Amniotic stem cell (primary cell): ENCODE data around the gene SMPDL3B.

Source experiments
- DNase-seq: peaks from one replicate; lab custom pipeline; 2025; lab: John Stamatoyannopoulos, UW

The SMPDL3B gene

DNA sequence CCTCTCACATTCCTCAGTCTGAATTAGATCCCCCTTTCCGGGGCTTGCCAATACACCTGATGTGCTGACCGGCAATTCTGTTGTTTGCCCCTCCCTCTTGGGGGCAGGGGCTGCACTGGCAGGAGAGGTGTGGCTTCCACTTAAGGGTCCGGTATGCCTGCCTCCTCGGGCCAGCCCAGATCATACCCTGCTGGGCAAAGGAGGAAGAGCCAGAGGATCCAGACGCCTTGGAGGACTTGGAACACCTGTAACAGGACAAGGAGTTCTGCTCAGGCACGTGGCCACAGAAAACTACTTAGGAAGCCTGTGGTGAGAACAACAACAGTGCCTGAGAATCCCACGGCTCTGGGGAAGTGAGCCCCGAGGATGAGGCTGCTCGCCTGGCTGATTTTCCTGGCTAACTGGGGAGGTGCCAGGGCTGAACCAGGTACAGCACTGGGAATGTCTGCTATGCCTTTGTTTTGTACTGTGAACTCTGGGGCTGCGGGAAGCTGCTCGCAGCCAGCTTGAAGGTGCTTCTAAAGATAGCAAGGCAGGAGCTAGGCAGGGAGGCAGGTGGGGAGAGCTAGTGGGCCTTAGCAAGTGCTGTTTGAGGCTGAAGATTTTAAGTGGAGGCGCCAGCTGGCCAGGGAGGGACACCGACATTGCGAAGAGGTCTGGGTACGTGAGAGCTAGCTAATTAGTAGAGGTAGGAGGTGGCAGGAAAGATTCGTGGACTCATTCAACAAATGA is at the start of gene SMPDL3B:
TSS of gene SMPDL3B (plus strand) at position 183 of the 732 bp plus-strand sequence. CDS start at position 367, 184 bp downstream.
- DNase-seq, result no peak

GRCh38 chr1:27885114-27885528 is 49.7 kb upstream of the SMPDL3B start:
- DNase-seq, result no peak

- DNase-seq, result no peak
These were observed 49.0 kb upstream of the SMPDL3B start for GRCh38 chr1:27885621-27886352.

DNA sequence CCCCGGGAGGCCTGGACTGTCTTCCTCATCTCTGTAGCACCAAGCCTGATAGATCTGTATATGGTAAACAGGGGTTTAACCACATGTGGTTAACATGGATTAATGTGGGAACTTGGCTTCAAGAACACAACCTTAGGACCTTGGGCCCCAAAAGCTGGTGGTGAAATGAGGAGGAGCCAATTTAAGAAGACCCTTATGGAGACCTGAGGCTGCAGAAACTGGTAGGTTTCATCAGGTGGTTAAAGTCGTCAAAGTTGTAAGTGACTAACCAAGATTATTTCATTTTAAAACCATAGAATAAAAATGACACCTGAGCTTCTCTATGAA is 48.5 kb upstream of the SMPDL3B start:
- no peak for DNase-seq

- no peak for DNase-seq
These were observed 48.1 kb upstream of the SMPDL3B start for GRCh38 chr1:27886744-27887143.

DNA sequence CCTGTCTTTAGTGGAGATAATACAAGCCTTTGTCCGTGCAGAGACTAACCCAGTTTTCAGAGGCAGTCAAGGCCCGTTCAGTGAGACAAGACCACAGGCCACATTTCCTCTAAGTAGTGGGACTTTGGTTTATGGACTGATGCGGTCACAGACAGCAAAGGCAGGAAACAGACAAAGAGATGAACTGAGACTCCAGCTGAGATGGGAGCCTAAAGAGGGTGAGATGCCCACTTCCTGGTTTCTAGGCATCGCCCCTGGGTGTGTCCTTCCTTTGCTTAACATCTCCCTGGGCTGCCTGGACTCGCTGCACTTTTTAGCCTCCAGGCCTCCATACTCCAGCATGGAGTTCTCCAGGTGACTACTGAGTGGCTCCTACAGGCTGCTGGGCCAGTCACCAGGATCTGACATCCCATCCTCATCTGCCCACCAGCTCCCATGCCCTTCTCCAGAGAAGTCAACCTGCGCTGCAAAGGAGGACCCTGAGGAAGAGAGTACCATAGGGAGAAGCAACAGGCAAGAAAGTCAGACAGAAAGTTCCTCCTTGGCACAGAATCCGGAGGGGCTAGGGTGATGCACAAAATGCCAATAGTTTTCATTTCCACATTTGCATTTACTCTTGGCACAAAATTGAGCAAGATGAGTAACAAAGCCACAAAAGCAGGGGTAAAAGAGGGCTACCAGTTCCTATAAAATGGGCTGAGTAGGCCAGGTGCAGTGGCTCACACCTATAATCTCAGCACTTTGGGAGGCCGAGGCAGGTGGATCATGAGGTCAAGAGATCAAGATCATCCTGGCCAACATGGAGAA is 47.4 kb upstream of the SMPDL3B start:
- no peak for DNase-seq

- DNase-seq, result no peak
These were observed 45.3 kb upstream of the SMPDL3B start for GRCh38 chr1:27889506-27889905.

- DNase-seq, result no peak
These were observed 43.5 kb upstream of the SMPDL3B start for GRCh38 chr1:27891196-27891889.

GRCh38 chr1:27894521-27894920 is 40.3 kb upstream of the SMPDL3B start:
- no peak for DNase-seq

GRCh38 chr1:27906759-27907158 is 28.0 kb upstream of the SMPDL3B start:
- DNase-seq, result no peak

GRCh38 chr1:27912429-27912828 is 22.4 kb upstream of the SMPDL3B start:
- DNase-seq, result no peak

GRCh38 chr1:27915082-27915575 is 19.7 kb upstream of the SMPDL3B start:
- no peak for DNase-seq

DNA sequence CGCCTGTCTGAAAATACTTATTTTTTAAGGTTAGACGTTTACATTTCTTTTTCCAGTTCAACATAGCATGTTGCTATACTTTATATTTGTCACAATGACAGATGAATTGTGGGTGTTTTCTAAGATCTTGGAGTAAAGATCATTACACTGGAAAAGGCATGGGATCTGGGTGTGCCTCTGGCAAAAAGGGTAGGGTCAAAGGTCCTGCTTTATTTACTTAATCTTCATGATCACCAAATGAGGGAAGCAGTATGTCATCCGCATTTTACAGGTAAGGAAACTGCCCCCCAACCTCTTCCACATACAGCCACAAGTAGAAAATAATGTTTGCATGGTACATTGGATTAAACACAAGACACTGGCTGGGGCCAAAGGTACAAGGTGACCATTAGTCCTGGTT is 12.5 kb upstream of the SMPDL3B start:
- no peak for DNase-seq

DNA sequence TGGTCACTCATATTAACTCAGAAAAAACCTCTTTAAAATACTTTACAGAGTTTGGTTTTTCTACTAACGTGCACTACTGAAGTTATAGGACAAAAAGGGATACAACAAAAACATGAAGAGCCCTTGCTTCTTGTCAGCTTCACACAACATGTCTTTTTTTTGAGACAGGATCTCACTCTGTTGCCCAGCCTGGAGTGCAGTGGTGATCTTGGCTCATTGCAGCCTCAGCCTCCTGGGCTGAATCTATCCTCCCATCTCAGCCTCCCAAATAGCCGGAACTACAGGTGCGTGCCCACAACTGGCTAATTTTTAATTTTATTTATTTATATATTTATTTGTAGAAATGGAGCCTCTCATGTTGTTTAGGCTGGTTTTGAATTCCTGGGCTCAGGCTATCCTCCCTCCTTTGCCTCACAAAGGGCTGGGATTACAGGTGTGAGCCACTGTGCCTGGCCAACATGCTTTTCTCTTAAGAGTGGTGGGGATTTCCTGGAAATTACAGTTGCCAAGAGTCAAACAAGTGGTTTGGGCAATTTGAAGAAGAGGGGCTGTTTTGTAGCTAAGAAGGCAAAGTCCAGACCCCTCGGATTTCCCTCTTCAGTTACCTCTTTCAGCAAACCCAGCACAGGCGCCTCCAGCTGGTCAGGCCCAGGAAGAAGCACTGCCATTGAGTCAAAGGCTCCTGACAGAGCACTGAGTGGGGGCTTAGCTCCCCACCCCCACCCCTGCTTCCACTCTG is 6.4 kb upstream of the SMPDL3B start:
- DNase-seq, result no peak

DNA sequence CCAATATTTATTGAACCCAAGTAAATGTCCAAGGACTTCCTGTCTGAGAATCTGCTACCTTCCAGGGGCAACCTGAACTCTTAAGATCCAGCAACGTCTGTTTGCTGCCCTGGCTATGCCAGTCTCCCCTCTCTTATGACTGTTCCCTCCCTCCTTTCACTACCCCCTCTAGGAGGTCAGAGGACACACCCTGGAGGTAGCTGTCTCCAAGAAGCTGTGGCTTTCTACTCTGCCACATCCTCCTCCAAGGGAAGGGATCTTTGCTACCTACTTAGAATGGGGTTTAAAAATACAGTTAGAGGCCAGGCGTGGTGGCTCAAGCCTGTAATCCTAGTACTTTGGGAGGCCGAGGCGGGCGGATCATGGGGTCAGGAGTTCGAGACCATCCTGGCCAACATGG is 3.6 kb upstream of the SMPDL3B start:
- no peak for DNase-seq

DNA sequence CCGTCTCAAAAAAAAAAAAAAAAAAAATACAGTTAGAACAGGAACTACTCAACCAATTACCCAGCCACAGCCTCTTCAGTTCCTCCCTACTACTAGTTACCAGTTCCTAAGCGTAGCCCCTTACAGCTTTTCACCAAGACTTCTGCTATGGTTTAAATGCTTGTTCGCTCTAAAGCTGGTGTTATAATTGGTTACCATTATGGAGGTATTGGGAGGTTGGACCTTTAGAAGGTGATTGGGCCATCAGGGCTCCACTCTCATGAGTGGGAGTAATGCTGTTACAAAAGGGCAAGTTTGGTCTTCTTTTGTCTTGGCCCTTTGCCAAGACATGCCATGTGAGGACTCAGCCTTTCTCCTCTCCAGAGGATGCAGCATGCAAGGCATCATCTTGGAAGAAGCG is 3.0 kb upstream of the SMPDL3B start:
- DNase-seq, result no peak

DNA sequence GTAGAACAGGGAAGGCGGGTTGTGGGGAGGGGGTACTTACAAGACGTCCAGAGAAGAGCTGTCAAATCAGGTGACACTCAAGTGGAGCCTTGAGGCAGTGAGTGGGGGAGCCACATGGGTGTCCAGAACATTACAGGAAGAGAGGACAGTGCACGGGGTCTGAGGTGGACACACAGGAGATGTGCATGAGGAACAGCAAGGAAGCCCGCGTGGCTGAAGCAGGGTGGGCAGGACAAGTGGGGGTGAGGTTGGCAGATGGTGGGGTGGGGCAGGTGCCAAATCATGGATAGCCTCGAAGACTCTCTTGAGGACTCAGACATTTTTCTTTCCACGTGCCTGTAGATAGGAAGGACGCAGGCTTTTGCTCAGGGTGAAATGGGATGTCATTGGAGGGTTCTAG is 921 bp downstream of the SMPDL3B start:
- DNase-seq, result no peak

- DNase-seq, result no peak
These were observed 1.6 kb downstream of the SMPDL3B start for GRCh38 chr1:27936370-27936769.

DNA sequence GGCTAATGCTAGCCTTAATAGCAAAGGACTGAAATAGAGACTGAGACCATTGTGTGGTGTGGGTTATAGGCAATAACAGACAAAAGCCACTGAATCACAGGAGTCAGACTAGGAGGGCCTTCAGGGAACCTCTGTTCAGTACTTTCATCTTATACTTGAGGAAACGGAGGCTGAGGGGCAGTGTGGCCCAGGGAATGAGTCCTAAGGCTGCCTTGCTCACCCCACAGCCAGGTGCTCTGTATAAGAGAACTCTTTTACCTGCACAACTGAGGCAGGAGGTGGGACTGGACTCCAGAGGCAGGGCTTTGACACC is 2.7 kb downstream of the SMPDL3B start:
- DNase-seq, result no peak

- no peak for DNase-seq
These were observed 3.7 kb downstream of the SMPDL3B start for GRCh38 chr1:27938488-27938887.

GRCh38 chr1:27940297-27940696 is 5.5 kb downstream of the SMPDL3B start:
- no peak for DNase-seq
